HG02623 (cell line): ENCODE results near the gene RIMBP2.

Experiments used
- ATAC-seq: cut with Tn5 transposase; IDR thresholded peaks from one replicate; pipeline ENCODE4 v1.9.1; 2021; ENCODE audit warnings: moderate library complexity; ENCODE audit not compliant: unreplicated experiment

RIMBP2 gene

DNA sequence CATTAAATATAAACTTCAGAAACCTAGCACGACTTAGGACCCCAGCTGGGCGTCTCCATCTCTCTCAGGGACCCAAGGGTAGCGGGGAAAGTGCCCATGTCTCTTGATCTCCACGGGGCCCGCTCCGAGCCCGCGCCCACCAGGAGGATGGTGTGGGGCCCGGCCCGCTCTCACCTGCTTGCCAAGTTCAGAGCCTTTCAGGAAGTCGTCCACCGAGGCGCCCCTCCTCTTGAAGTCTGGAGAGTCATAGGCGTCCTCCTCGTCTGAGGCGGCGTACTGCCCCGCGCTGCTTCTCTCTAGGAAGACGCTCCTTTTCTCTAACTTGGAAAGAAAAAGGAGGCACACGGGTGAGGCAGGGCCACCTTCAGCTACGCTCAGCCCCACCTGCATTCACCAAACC is 281.5 kb downstream of the RIMBP2 start:
- no peak for ATAC-seq

DNA sequence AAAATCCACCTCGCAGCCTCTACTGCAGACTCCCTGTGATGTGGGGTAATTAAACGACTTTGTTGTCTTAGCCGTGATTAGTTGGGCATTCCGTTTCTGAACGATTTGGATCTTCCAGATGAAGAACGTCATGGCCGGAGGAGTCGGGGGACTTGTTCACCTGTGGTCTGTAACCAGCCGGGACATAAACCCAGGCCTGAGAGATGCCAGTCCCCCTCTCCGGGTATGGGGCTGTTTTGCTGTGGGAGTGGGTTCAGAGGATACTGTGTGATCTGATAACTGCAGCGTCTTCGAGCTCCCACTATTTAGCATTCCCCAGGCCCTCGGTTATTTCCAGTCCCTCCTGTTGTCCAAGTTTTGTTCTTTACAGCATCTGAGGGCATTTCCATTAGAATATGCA is 282.3 kb downstream of the RIMBP2 start:
- no peak for ATAC-seq

DNA sequence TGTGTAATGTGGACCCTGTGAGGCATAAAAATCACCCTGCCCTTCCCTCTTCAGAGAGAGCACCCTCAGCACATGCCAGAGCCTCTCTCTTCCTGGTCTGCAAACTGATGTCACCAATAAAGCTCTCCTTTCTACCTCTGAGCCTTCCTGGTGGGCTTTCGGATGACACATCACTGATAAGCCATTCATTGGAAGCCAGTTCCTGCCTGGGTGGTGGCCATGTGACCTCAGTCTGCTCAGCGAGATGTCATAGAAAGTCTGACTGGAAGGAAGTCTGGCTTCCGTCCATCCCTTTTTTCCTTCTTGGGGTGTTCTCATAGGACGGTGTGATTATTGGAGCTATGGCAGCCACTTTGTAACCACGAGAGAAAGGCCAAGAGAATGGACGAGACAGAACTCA is 282.7 kb downstream of the RIMBP2 start:
- ATAC-seq, result no peak

DNA sequence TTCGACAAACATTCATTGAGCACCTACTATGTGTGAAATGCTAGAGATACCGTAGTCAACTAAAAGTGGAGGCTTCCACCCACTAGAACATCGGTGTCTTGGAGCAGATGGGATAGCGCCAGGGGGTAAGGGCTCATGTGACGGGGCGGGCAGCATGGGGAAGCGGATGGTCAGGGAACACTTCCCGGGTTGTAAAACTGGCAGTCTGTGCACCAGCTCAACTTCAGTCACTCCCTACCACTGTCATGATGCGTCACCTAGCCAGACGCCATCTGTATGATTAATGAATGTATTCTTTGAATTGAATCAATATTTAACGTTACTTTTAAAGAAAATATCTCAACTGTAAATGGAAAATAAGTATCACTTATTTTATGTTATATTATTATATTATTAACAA is 284.9 kb downstream of the RIMBP2 start:
- ATAC-seq, result no peak

DNA sequence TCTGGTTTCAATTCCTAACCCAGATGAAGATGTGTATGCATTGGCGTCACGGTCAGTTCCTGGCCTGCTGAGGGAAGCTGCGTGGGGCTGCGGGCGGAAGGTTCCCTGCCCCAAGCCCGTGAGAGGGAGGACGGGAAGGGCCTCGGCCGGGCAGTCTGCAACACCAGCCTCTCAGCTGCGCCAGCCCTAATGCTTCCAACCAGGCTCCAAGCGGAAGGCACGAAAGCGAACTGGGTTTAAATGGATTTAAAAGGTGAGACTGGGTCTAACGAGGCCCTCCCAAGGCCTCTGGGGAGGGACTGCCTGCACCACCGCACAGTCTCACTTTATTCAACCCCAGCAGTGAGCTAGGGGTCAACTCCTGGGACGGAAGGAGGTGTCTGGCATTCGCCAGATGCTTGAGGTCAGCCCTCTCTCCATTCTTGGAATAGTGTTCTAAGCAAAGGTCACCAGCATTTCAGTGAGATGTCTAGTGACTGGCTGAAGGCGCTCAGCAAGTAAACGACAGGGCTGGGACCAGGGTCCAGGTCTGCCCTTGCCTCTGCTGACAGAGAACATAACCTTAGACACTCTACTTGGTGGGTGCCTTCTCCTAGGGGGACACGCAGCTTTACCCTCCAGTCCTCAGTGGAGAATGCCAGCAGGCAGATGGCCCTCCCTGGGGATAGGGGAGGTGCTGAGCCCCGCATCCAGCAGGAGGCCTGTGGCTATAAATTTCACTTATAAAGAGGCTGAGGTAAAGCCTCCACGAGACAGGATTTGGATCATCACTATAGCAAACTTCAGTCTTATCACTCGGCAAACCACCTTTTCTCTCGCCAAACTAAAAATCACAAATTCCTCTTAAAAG is 286.2 kb downstream of the RIMBP2 start:
- no peak for ATAC-seq

DNA sequence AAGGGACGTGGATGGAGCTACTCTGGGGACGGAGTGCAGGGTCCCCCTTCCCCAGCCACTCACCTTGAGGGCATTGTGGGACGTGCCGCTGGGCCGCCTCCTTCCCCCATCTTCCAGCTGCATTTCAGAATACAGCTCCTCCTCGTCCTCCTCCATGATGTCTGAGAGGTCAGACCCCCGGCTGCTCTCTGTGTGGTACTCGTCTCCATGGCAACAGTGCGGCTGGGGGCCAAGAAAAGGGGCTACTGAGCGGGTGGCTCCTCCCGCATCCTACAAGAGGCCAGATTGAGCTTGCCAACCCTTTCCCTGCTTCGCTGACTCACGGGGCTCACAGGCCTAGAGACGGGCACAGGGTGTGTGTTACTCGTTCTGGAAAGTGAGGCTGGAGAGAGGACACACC is 288.0 kb downstream of the RIMBP2 start:
- no peak for ATAC-seq

DNA sequence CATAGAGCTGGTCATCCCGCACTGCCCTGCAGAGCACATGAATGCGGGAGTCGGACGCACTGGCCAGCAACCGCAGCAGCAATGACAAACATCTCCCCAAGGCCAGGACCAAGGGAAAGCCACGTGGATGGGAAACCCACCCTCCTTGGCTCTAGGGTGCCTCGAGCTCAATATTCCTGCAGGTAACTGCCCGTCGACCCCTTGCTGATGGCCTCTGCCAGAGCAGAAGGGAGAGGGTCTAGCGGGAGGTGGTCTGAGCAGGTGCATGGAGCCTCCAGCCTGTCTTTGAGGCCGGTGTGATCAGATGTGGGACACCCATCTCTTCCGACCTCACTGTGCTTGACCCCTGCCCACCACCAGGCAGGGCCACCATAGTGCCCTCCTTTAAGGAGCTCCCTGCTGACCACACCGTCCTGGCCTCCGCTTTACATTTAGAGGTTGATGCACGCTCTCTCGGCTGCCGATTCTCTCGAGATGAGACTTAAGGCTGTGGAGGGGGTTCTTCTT is 288.7 kb downstream of the RIMBP2 start:
- no peak for ATAC-seq

DNA sequence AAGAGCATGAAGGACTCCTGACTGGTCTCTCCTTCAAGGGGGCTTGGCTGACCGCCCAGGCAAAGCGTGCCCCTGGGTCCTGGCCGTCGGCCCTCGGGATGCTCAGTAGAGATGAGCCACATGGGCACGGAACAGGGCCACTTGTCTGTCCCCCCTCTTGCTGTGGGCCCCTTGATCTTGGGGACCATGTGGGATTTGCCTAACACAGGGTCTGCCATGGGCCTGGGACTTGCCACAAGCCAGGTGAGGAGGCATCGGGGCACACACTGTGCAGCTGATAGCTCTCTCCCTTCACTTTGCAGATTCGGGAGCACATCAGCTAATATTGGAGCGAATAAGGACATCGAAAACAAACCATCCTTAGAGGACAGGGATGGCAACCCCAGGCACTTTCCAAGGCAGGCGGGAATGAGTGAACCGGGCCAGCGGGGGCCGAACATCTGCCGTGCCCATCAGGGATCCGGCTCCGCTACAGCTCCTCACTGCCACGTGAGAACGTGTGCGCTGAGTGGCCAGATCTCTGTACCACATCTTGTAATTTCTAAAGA is 290.3 kb downstream of the RIMBP2 start:
- no peak for ATAC-seq

DNA sequence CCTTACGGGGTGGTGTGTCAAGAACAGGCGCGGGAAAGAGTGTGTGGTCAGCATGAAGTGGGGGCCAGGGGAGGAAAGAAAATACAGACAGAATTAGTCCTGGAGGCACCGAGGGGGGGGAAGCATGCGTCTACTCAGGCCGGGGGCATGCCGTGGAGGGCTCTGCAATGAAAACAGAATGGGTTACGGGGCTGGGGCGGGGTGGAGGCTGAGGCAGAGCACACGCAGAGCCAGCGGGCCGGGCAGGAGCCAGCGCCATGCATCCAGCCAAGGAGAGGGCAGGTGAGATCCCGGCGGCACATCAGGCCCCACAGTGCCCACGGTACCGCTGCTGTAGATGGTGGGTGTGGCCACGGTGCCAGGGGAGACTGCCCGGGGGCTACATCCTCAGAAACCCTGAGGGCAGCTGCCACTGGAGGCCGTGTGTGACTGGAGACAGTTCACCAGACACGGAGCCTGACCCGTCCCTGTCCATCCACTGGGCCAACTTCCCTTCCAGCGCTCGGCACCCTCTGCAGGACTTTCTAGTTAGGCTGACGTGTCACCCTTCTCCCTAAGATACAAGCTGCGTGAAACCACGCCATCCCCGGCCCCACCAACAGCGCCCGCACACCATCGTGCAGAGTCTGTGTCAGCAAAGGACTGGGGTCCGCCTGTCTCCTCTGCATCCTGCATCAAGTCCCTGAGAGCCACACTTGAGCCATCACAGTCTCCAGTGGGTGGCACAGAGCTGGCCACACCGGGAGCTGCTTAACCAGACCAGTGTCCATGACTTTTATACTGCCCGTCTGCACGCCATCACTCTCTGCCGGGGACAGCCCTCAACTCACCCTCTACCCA is 291.0 kb downstream of the RIMBP2 start:
- no peak for ATAC-seq

DNA sequence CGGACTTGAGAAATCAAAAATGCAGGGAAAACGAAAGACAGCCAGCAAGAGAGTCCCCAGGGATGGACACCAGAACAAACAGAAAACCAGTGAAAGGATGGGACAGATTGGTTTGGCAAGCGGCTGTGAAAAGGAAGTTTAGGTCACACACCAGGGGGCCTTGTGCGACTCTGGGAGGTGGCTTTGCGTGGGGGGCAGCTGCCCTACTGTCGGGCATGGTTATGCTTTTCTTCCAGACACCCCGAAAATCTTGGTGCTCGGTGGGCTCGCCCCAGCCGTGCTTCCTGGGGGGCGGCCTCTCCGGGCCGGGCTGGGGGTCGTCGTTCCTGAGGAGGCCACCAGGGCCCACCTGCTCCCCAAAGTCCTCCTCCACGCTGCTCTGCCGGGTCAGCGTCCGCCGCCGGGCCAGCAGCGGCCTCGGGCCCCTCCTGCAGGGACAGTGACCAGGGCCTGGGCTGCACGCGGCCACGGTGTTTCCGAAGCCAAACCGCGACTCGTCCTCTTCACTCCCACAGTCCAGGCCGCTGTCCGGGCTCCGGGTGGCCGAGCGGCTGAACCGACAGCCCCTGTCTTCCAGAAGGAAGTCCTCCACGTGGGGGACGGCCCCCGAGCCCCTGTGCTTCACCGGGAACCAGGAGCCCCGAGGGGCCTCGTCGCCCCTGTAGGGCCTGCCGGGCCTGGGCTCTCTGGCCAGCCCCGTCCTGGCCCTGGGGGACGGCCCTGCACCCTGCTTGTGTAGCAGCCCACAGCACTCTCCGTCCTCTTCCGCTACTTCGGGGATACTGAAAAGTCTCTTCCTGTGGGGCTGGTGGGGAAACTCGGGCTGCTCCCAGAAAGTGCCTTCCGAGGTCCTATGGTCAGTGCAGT is 291.9 kb downstream of the RIMBP2 start:
- no peak for ATAC-seq

DNA sequence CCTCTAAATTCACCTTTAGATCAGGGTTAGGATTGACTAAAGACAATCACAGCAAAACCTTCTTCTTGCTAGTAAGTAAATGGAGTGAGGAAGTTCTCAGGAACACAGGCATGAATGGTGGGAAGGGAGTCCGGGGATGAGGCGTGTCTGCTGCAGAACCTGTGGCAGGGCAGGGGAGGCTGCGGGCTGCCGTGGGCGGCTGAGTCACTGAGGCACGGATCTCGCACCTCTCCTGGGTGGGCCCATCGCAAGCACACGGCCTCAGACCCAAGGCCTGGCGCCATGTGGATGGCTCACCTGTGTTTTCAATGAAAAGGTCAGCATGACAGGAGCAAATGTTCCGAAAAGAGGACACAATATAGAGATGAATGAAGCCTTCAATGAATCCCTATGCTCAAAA is 293.0 kb downstream of the RIMBP2 start:
- no peak for ATAC-seq

DNA sequence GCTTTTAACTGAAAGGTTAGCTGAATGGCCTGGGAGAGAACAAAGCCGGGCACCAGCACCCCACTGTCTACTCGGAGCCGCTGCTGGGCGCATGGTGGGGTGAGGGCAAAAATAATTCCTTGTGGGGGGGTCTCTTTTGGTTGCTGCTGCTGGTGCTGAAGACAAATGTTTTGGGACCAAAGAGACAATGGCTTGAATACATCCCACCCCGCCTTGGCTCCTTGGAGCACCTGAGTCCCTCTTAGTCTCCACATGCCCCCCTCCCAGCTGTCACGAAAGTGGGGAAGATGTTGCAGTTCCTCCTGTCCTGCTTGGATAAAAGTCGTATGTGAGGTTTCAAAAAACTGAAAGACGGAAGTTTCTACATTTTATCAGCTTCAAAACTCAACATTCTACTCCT is 293.4 kb downstream of the RIMBP2 start:
- ATAC-seq, result no peak

DNA sequence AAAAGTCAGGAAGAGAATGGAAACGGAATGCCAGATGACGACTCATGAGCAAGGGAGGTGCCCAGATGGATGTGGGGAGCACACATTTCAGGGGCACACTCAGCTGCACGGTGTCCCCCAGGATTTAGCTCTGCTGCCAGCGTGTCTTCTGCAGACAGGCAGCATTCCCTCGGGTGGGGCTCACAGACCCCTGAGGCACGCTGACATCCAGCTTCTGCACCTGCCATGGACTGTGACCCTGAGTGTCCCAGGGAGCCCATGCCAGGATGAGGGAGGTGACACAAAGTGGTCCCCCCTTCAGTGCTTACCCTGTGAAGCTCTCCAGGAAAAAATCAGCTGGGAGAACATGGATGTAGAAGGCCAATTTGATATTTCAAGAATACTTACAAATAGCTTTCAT is 294.2 kb downstream of the RIMBP2 start:
- no peak for ATAC-seq

DNA sequence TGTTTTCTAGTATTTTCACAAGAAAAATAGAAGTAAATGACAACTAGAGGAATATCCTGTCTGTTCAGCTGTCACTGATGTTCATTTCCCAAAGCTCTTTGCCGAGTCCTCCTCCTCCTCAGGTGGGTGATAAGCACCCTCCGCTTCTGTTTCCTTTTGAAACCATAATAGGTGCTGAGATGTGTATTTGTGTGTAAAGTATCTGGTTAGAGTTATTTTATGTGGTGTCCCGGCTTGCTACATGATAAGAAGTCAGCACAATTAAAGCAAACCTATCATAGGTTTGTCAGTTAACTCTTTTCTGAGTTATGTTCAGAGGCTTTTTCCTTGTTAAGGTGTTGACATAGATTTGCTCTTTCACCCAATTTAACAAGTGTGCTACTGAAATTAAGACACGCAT is 296.0 kb downstream of the RIMBP2 start:
- ATAC-seq, result no peak

DNA sequence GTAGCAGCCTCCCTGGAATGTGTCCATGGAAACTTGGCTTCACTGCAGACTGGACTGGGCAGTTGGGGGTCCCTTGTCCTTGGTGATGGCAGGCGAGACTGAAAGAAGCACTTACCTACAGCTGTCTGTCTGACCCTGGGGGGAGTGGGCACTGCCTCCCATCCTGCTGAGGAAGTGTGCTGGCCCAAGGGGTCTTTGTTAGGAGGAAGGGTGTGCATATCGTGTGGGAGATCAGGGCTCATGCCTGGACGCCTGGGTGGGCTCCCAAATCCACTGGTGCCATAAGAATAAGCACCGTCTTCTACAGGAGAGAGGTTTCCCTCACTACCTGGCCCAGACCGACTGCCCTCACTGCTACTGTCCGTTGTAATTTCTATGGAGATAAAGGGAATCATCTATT is 297.0 kb downstream of the RIMBP2 start:
- ATAC-seq, result no peak

DNA sequence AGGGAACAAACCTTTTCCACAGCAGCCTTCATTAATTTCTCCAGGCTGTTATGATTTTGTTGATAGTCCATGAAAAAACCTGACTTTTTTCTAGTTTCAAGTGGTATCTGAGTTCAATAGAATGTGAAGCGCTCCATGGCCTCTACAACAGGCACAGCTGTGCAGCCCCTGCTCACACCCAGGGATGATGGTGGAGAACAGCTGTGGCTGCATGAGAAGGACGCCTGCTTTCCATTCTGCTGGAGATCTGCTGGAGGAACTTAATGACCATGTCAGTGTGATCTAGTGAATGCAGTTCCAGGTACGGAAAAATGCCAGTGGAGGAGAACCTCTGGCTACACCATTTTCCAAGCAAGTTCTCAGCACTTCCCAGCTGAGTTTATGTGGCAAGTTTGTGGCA is 297.8 kb downstream of the RIMBP2 start:
- no peak for ATAC-seq

DNA sequence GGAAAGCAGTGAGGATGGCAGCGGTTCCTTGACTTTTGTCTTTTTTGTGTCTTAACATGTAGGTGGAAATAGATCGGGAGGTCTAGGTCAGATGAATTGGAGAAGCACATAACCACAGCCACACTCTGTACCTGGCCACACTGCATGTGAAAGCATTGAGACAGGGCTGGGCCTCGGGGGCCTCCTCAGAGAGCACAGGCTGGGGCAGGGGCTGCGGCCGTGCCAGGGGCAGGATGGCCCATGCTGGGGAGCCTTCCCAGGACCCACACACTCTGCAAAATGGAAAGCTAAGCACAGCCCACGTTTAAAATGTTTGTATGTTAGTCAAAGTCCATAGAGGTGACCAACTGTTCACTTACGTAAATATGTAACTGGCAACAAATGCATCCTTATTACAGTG is 301.7 kb downstream of the RIMBP2 start:
- no peak for ATAC-seq

DNA sequence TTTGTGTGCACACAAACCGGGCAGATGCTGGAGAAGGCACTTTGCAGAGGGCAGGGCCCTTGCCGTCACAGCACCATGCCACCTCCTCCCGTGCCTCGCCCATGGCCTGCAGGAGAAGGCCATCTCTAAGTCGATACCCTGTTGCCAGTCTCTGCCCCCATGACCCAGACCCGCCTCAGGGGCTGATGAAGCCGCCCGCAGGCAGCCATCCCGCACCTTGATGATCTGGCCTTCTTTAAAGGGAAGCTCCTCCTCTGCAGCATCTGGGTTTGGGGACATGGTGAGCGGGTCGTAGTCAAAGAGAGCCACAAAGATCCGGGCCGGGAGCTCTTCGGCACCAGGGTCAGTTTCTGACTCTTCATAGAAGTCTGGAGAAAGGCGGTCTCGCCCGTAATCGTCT is 302.2 kb downstream of the RIMBP2 start:
- no peak for ATAC-seq

DNA sequence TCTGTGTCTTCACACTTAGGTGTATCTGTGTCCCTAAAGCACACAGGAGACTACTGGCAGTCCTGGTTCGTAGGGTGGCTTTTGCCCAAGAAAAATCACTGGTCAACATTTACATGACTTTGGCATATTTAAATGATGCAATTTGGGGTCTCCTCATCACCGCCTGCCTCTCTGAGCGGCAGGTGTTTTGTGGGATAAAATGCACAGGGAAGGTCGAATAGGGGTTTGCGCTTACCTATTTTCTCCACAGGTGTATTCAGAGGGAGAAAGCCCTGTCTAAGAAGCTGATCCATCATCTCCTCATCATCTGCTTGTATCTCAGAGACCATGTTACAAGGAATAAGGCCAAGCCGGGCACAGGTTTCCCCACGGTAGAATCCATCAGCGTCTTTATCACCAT is 303.7 kb downstream of the RIMBP2 start:
- ATAC-seq, result no peak

DNA sequence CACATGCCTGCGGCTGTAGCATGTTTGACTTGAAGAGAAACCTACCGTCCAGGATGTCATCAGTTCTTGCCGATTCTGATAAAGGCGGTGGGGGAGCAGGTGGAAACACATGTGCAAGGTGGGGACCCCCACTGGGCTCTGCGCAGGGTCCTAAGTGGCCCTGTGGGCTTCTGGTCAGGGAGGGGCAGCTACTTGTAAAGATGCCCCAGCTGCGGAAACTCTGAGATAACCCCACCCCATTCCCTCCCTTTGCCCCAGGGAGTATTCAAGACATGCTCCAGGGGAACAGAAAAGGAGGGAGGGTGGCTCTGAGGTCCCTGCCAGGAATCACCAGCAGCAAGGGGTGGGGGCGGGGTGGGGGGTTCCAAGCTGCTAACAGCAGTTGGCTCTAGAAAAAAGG is 310.8 kb downstream of the RIMBP2 start:
- ATAC-seq, result no peak

DNA sequence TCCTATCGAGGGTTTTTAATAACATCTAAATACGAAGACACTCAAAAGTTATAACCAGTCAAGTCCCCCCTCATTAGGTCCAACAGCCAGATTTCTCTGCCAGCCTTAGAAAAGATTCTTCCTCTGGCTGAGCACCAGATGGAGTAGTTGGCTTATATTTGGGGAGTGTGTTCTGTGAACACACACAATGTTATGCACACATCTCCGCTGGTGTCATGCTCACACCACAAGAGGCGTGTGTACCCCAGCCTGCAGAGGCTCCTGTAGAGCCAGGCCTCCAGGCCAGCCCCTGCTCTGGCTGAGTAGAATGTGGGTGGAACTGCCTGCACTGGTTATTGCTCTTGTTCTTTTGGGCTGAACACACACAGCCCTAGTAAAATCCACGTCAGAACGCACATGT is 314.4 kb downstream of the RIMBP2 start:
- no peak for ATAC-seq
